ENCODE measurements around the gene NTN3.
"Not testable (repeated sequence)": the region's sequence is repeated elsewhere in the genome, so short reads cannot be mapped to it uniquely, and the experiment has no call there.

Gene NTN3

DNA sequence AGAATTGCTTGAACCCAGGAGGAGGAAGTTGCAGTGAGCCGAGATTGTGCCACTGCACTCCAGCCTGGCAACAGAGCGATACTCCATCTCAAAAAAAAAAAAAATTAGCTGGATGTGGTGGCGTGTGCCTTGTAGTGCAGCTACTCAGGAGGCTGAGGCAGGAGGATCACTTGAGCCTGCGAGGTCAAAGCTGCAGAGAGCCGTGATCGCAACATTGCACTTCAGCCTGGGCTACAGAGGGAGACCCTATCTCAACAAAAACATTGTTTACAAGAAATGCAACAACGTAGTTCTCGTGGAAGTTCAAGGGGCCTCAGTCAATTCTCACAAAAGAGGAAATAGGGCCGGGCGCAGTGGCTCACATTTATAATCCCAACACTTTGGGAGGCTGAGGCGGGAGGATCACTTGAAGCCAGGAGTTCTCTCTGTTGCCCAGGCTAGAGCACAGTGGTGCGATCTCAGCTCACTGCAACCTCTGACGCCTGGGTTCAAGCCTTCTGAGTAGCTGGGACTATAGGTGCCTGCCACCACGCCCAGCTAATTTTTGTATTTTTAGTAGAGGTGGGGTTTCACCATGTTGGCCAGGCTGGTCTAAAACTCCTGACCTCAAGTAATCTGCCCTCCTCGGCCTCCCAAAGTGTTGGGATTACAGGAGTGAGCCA, 29.8 kb upstream of the NTN3 start:
- not testable (repeated sequence) for DNase-seq (ENCODE audit: low read depth)

DNA sequence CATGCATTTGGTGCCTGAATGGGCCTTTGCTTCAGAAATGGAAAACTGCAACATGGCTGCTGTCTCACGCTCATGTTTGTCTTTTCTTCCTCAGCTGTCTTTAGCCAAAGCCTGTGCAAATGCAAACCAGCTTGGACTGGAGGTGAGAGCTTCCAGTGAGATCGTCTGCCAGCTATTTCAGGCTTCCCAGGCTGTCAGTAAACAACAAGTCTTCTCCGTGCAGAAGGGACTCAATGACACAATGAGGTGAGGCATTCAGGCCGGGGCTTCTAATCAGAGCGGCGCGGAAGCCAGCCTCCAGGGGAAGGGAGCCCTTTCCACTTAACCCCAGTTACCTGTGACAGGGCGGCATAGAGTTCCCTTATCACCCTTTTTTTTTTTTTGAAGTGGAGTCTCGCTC, 27.5 kb upstream of the NTN3 start:
- DNase-seq (ENCODE audit: low read depth): no peak

DNA sequence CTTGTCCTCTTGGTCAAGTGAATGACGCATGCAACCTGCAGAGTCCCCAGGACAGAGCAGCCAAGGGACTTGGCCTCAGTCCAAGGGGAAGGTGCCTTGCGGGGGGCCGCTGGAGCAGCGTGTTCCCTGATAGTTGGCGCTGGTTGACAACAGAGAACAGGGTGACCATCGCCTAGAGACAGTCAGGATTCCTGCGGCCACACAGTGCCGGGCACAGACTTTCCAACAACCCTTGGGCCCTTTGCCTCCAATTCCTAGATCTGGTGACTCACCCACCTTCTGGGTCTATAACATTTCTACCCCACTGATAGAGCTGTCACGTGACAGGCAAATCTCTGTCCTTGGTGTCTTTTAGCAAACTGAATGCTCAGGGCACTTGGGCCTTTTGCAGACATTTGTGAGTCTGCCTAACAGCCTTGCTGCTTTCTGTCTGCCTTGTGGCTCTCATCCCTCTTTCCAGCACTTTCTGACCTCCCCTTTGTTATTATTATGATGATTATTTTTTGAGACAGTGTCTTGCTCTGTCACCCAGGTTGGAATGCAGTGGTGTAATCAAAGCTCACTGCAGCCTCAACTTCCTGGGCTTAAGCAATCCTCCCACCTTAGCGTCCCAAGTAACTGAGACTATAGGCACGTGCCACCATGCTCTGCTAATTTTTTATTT, 23.0 kb upstream of the NTN3 start:
- DNase-seq (ENCODE audit: low read depth): peak; percentile 47

DNA sequence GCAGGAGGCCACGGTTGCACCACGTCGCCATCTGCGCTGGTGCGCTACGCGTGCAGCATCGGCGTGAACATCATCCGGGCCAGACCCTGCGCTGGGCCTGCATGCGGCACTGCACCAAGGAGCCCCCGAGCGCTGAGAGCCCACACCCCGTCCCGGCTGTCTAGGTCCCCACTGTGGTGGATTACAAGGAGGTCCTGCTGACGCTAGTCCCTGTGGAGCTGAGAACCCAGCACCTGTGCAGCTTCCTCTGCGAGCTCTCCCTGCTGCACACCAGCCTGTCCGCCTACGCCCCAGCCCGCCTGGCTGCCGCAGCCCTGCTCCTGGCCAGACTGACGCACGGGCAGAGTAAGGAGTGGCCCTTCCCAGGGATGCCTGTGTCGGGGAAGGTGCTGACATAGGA, 22.0 kb upstream of the NTN3 start:
- no peak for DNase-seq (ENCODE audit: low read depth)

DNA sequence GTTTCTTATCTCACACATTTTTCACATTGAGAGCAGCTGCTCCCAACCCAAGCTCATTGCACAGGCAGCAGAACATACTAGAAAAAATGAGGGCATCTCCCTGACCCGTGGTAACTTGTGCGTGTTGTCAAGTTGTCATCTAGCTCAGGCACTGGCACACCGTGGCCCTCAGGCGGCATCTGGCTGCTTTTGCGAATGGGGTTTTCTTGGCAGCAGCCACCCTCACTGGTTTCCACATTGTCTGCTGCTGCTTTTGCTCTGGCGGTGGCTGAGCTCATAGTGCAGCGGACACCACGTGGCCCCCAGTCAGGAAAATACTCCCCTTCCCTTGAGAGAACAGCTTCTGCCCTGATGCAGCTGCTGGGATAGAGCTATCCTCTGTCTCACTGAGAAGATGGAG, 20.6 kb upstream of the NTN3 start:
- DNase-seq (ENCODE audit: low read depth): no peak

DNA sequence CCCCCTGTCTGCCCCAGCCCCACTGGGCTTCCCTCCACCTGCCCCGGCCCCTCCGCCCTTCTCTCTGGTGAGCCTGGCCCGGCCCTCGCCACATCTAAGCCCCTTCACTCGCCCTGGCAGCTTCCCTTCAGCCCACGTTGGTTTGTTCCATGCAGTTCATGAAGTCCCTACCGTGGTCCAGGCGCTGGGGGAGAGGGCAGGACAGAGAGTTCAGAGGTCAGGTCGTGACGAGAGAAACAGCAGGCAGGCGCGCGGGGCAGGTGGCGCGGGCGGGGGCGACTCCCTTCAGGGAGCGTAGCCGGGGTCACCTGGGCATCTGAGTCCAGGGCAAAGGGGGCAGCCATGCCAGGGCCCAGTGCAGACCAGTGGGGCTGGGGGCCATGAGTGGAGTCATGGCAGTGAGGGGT, 20.1 kb upstream of the NTN3 start:
- no peak for DNase-seq (ENCODE audit: low read depth)

DNA sequence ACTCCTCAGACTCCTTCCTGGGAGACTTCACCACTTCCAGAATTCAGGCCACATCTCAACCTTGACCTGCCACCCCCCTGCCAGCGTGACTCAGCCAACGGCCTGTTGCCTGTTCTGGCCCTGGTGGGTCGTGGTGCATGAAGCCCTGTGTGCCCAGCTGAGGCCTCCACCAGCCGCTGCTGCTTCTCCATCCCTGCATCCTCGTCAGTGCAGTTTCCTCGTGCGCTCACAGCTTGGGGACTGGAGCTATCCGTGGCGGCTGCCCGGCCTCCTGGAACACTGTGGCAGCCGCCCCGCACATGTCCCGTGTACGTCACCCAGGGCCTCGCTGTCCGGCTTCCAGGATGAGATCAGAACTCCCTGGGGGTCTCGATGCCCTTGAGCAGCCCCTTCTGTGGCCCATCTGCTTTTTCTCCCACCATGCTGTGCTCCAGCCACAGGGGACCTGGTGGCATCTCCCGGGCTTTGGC, 19.2 kb upstream of the NTN3 start:
- DNase-seq (ENCODE audit: low read depth): no peak

DNA sequence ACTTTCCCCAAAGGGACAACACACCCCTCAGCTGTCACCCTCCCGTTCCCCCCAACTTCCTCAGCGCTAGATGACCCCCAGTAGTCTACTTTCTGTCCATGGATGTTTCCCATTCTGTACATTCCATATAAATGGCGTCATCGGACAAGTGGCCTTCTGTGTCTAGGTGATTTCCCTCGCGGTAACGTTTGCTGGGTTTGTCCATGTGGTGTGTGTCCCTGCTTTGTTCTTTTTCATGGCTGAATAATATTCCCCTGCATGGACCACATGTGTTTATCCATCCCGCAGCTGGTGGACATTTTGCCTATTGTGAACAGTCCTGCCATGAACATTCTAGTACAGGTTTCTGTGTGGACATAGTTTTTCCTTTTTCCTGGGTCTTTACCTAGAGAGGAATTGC, 18.4 kb upstream of the NTN3 start:
- DNase-seq (ENCODE audit: low read depth): no peak

DNA sequence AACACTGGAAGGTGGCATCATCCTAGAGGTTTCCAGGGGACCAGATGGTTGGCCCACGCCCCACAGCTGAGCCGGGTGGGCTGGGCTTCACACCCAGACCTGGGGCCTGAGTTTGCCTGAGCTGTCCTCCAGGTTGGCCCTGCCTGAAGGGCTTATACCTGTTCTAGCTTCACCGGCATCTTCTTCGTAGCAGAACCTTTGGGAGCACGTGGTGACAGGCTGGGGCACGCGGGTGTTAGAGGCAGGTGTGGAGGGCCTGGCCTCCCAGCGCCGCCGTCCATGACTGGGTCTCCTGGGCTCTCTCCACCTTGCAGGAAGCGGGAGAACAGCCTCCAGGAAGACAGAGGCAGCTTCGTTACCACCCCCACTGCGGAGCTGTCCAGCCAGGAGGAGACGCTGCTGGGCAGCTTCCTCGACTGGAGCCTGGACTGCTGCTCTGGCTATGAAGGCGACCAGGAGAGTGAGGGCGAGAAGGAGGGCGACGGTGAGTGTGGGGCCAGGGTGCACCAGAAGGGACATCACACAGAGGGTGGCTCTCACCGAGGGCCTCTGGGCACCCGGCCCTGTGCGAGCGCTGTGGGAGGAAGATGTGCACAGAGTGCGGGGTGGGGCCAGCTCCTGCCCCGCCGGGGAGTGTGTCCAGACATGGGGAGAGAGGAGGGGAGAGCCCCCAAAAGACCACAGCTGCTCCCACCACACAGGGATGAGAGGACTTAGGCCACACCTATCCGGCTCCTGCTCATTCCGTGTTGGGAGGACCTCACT, 15.8 kb upstream of the NTN3 start:
- no peak for DNase-seq (ENCODE audit: low read depth)

DNA sequence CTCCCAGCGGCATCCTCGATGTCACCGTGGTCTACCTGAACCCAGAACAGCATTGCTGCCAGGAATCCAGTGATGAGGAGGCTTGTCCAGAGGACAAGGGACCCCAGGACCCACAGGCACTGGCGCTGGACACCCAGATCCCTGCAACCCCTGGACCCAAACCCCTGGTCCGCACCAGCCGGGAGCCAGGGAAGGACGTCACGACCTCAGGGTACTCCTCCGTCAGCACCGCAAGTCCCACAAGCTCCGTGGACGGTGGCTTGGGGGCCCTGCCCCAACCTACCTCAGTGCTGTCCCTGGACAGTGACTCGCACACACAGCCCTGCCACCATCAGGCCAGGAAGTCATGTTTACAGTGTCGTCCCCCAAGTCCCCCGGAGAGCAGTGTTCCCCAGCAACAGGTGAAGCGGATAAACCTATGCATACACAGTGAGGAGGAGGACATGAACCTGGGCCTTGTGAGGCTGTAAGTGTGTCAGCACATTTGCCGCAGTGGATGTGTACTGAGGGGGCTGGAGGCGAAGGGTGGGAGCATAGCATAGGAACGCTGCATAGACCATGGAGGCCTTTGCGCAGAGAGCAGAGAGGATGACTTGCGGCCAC, 14.4 kb upstream of the NTN3 start:
- no peak for DNase-seq (ENCODE audit: low read depth)

DNA sequence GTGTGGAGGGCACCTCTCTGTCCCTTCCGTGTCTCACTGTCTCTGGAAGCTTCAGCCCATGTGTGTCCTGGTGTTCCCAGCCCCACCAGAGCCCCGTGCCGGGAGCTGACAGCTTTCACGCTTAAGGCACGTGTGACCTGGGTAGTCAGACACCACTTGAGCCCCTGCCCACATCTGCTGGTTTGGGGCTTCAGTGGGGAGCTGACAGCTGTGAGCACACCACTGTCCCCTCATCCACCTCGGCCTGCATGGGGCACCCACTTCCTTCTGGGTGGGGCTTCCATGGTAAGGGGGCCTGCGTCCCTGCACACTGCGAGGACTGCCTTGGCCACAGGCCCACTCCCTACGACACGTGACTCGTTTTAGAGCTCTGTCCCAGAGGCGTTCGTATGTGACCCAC, 13.8 kb upstream of the NTN3 start:
- DNase-seq (ENCODE audit: low read depth): no peak

DNA sequence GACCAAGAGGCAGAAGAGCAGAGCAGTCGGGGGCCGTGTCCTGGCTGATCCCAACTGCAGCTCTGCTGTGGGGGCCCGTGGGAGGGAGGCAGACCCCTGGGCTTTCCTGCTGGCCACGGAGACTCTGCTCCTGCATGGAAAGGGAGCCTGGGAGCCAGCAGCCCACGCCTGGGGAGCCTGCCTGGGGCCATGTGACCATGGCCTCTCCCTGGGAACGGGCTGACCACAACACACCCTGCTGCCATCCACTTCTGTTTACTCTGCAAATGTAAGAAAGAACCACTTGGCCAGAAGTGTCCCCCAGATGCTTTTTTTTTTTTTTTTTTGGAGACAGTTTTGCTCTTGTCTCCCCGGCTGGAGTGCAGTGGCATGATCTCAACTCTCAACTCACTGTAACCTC, 13.2 kb upstream of the NTN3 start:
- no peak for DNase-seq (ENCODE audit: low read depth)

DNA sequence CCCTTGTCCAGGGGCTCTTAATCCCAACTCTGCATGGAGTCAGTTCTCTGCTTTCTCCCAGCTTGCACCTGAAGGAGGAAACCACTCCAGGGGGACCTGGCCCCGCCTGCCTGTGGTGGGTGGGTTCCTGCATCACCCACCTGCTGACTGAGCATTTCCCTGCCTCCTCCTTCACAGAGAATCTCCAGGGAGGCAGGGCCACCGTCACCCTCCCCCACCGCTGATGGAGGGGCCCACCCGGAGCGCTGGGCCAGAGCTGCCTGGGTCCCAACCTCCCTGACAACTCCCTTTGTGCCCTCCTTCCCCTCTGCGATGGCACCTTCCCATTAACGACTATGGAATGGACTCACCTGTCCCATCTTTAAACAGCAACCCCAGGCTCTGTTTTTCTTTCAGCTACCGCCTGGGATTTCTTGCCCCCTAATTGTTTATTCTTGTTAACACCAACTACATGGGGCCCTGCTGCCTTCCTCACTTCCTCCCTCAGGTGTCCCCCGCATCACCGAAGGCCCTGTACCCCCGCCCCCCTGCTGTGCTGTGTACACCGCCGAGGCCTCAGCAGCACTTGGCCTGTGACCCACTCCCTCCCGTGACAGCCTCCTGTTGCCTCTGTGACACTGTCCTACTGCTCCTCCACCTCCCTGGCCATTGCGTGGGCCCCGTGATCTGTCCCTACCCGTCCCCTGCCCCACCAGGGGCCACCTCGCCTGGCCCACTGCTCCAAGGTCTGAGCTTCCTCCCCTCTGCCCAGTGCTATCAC, 12.0 kb upstream of the NTN3 start:
- no peak for DNase-seq (ENCODE audit: low read depth)

DNA sequence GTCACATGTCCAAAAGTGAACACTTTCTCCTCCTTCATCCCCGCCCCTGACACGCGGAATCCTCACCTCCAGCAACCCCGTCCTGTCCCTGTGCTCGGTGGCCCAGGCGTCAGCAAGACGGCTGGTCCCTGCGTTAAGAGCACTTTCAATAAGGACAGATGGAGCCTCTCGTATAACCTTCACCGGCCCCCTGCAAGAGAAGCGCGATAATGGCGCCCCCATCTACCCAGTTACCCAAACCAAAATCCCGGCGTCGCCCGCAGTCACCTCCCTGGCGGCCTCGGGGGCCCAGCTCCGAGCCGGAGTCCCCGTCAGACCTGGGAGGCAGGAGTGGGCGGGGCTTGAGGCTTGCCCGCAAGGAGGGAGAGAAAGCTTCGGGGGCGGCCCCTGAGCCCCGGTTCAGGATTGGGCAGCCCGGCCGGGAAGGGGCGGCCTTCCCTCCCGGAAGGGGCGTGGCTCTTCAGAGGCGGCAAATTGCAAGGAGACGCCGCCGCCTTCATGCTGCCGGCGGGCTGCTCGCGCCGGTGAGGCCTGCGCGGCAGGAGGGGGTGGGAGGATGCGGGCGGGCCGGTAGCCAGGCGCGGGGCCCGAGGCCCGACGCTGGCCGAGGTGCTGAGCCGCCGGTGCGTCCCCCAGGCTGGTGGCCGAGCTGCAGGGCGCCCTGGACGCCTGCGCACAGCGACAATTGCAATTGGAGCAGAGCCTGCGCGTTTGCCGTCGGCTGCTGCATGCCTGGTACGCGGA, 11.3 kb upstream of the NTN3 start, which contains the start of gene TEDC2:
TEDC2 (plus strand) TSS at position 463 of the 744 bp plus-strand sequence; CDS start at position 499, 36 bp downstream.
- DNase-seq (ENCODE audit: low read depth): peak; percentile 94

DNA sequence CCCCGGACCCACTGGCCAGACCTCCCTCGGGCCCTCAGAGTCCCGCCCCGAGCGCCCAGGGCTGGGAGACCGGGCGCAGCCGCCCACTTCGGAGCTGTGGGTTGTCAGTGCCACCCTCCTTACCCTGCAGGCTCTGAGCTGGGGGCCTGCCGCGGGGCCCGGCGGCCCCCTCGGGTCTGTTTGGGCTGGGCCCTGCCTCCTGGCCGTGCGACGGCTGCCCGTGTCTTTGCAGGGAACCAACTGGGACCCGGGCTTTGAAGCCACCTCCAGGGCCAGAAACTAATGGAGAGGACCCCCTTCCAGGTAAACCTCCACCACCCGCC, 10.7 kb upstream of the NTN3 start:
- no peak for DNase-seq (ENCODE audit: low read depth)

DNA sequence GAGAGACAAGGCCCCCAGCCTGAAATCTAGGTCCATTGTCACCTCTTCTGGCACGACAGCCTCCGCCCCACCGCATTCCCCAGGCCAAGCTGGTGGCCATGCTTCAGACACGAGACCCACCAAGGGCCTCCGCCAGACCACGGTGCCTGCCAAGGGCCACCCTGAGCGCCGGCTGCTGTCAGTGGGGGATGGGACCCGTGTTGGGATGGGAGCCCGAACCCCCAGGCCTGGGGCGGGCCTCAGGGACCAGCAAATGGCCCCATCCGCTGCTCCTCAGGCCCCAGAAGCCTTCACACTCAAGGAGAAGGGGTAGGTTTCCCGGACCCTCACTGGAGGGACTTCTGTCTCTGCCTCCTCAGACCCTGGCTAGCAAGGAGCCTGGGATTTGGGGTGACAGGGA, 10.2 kb upstream of the NTN3 start:
- no peak for DNase-seq (ENCODE audit: low read depth)

DNA sequence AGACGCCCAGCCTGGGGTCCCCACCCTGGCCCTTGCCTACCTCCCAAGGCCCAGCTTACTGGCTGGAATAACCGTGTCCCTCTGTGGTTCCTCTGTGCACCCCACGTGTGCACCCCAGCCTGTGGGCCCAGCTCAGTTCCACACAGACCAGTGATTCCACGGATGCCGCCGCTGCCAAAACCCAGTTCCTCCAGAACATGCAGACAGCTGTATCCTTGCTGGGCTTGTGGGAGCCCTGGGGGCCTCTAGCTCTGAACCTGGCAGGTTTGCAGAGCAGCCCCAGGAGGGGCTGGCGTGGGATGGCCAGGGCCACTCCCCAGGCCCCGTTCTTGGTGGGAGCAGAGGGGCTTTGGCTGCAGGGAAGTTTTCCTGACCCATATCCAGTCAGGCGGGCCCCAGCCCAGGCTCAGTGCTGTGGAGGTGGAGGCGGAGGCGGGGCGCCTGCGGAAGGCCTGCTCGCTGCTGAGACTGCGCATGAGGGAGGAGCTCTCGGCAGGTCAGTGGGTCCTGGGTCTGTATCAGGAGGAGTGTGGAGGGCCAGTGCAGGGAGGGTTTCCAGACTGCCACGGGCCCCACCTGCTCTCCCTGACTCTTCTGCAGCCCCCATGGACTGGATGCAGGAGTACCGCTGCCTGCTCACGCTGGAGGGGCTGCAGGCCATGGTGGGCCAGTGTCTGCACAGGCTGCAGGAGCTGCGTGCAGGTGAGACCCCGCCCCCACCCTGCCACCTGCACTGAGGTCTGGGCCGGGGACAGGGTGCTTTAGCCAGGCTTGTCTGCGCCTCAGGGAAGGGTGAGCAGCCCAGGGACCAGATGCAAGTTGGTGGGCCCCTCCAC, 8.8 kb upstream of the NTN3 start:
- no peak for DNase-seq (ENCODE audit: low read depth)

DNA sequence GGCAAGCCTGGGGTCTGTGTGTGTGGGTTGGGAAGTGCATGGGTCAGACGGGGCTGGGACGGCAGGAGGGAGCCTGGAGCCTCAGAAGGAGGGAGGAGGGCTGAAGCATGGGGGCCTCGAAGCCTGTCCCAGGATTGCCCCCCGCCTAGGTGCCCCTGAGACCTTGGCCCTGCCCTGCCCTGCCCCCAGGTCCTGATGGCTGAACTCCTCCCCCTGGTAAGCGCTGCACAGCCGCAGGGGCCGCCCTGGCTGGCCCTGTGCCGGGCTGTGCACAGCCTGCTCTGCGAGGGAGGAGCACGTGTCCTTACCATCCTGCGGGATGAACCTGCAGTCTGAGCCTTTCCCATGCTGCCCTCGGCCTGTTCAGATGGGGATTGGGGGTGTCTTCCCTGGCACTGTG, 6.8 kb upstream of the NTN3 start:
- DNase-seq (ENCODE audit: low read depth): no peak

DNA sequence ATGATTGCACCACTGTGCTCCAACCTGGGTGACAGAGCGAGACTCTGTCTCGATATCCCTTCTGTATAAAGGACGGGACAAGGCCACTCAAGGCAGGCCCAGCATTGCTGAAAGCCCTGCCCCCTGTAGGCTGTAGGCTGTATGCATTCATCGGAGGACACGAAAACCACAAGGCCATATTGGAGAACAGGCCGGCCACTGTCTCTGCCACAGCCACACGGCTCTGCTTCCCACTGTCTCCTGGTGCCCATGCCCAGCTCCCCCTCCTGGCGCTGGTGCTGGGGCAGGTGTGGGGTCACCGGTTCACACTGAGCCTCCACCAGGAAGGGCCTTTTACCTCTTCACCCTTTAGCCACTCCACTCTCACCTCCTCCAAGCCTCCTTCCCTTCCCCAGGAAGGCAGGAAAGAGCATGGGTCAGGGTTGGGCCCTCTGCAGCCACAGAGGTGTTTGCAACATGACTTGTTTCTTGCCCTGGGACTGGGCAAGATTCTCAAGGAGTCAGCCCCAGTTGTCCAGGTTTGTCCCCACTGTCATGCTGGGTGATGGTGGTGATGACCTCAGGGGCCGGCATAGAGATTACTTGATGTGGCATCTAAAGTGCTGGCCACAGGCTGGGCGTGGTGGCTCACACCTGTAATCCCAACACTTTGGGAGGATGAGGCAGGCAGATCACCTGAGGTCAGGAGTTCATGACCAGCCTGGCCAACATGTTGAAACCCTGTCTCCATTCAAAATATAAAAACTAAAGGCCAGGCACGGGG, 5.3 kb upstream of the NTN3 start:
- no peak for DNase-seq (ENCODE audit: low read depth)
